ENCODE measurements around the gene EDDM3A. TPM values are rescaled to one million over a fixed set of nuclear protein-coding genes. Genes with fewer than 3 reads are reported as not detected.
"Not testable (repeated sequence)": the region's sequence is repeated elsewhere in the genome, so short reads cannot be mapped to it uniquely, and the experiment has no call there.

The EDDM3A gene
- total RNA-seq, 1 donor from 2014 or later, result not detected

- Mint-ChIP-seq H3K4me3 (no peak overlapping the region), H3K27ac (ENCODE audit: unreplicated experiment) (no peak overlapping the region), H3K27me3 (ENCODE audit: low read depth) (no peaks in the 10 kb centered on the region), H3K36me3 (ENCODE audit: low read depth) (no peaks in the 10 kb centered on the region), H3K9me3 (no peaks in the 10 kb centered on the region), H3K4me1 (peaks cover 5% of the 10 kb centered on the region)
- TF ChIP-seq CTCF (conservative IDR thresholded peaks at IDR 0.05), result no peak
- no peak for DNase-seq (ENCODE audit: low read depth, low spot score)
Observed at GRCh38 chr14:20699931-20700330, 45.8 kb upstream of the EDDM3A start.

- H3K9me3 Mint-ChIP-seq; DNase-seq (ENCODE audit: low read depth, low spot score); H3K27ac Mint-ChIP-seq (ENCODE audit: unreplicated experiment); H3K27me3 Mint-ChIP-seq (ENCODE audit: low read depth); H3K4me3 Mint-ChIP-seq; H3K36me3 Mint-ChIP-seq (ENCODE audit: low read depth); H3K4me1 Mint-ChIP-seq: not testable (repeated sequence)
Observed at GRCh38 chr14:20700965-20701364, 44.7 kb upstream of the EDDM3A start.

GRCh38 chr14:20706657-20707355 is 38.9 kb upstream of the EDDM3A start:
- no peaks in the 10 kb centered on the region for H3K4me1 Mint-ChIP-seq
- H3K9me3 Mint-ChIP-seq, result peaks cover 3% of the 10 kb centered on the region
- no peaks in the 10 kb centered on the region for H3K27me3 Mint-ChIP-seq (ENCODE audit: low read depth)
- no peak for TF ChIP-seq CTCF (conservative IDR thresholded peaks at IDR 0.05)
- DNase-seq (ENCODE audit: low read depth, low spot score), result no peak
- H3K4me3 Mint-ChIP-seq, result no peak overlapping the region
- H3K36me3 Mint-ChIP-seq (ENCODE audit: low read depth), result no peaks in the 10 kb centered on the region
- H3K27ac Mint-ChIP-seq (ENCODE audit: unreplicated experiment), result no peak overlapping the region

GRCh38 chr14:20707622-20708021 is 38.1 kb upstream of the EDDM3A start:
- no peak overlapping the region for H3K27ac Mint-ChIP-seq (ENCODE audit: unreplicated experiment)
- TF ChIP-seq CTCF (conservative IDR thresholded peaks at IDR 0.05), result no peak
- DNase-seq (ENCODE audit: low read depth, low spot score), result no peak
- H3K4me1 Mint-ChIP-seq, result no peaks in the 10 kb centered on the region
- H3K9me3 Mint-ChIP-seq, result peaks cover 3% of the 10 kb centered on the region
- H3K36me3 Mint-ChIP-seq (ENCODE audit: low read depth), result no peaks in the 10 kb centered on the region
- no peak overlapping the region for H3K4me3 Mint-ChIP-seq
- H3K27me3 Mint-ChIP-seq (ENCODE audit: low read depth), result no peaks in the 10 kb centered on the region

GRCh38 chr14:20711261-20711660 is 34.4 kb upstream of the EDDM3A start:
- Mint-ChIP-seq H3K27me3 (ENCODE audit: low read depth) (no peaks in the 10 kb centered on the region), H3K36me3 (ENCODE audit: low read depth) (no peaks in the 10 kb centered on the region), H3K9me3 (peaks cover 3% of the 10 kb centered on the region), H3K27ac (ENCODE audit: unreplicated experiment) (no peak overlapping the region), H3K4me1 (no peaks in the 10 kb centered on the region), H3K4me3 (no peak overlapping the region)
- no peak for DNase-seq (ENCODE audit: low read depth, low spot score)
- no peak for TF ChIP-seq CTCF (conservative IDR thresholded peaks at IDR 0.05)

GRCh38 chr14:20711685-20712084 is 34.0 kb upstream of the EDDM3A start:
- H3K27ac Mint-ChIP-seq (ENCODE audit: unreplicated experiment), result no peak overlapping the region
- no peaks in the 10 kb centered on the region for H3K27me3 Mint-ChIP-seq (ENCODE audit: low read depth)
- H3K4me1 Mint-ChIP-seq, result no peaks in the 10 kb centered on the region
- no peak for TF ChIP-seq CTCF (conservative IDR thresholded peaks at IDR 0.05)
- H3K9me3 Mint-ChIP-seq, result peaks cover 3% of the 10 kb centered on the region
- no peaks in the 10 kb centered on the region for H3K36me3 Mint-ChIP-seq (ENCODE audit: low read depth)
- DNase-seq (ENCODE audit: low read depth, low spot score), result no peak
- no peak overlapping the region for H3K4me3 Mint-ChIP-seq
